Tibial nerve (tissue), 4 donors: ENCODE measurements around the gene GSTCD. TPM values are rescaled to one million over a fixed set of nuclear protein-coding genes. Genes with fewer than 3 reads are reported as not detected.

Experiments
- DNase-seq, 2 donors: peaks; one replicate each; pipeline ENCODE4 v3.0.0-alpha.2; 2019; ENCODE audit warnings: low spot score in 2 of 2
- H3K27ac ChIP-seq, 4 donors: fragments of 200-600 bp; sonication (generic) in 3 of 4; one replicate each; pipeline ENCODE4 v1.5.1; 2017 to 2019; ENCODE audit warnings: mild to moderate bottlenecking in 1 of 4
- H3K27me3 ChIP-seq, 2 donors: fragments of 200-600 bp; sonication (generic) in 1 of 2; one replicate each; pipeline versions ENCODE4 v1.5.1 to v1.6.0; 2017 to 2019
- H3K36me3 ChIP-seq, 3 donors: fragments of 200-600 bp; sonication (generic); one replicate each; pipeline ENCODE4 v1.5.1; 2018 to 2019
- H3K4me1 ChIP-seq, 4 donors: fragments of 200-600 bp; sonication (generic) in 3 of 4; one replicate each; pipeline ENCODE4 v1.5.1; 2017 to 2019
- H3K4me3 ChIP-seq, 4 donors: fragments of 200-600 bp; sonication (generic) in 3 of 4; one replicate each; pipeline ENCODE4 v1.5.1; 2017 to 2019; ENCODE audit warnings: mild to moderate bottlenecking in 1 of 4, moderate library complexity in 1 of 4
- H3K9me3 ChIP-seq, 4 donors: fragments of 200-600 bp; sonication (generic) in 3 of 4; one replicate each; pipeline ENCODE4 v1.5.1; 2017 to 2019
- CTCF ChIP-seq, 5 experiments: fragments of 200-600 bp in 3 of 5; fragments of 450-650 bp in 2 of 5; sonication (generic) in 3 of 5; IDR thresholded peaks; one replicate each; pipeline ENCODE4 v1.5.1; 2016 to 2019; ENCODE audit warnings: antibody characterized with exemption in 5 of 5, mild to moderate bottlenecking in 3 of 5, moderate library complexity in 2 of 5
- EP300 ChIP-seq, 2 donors: sonication (generic); formaldehyde crosslinking; IDR thresholded peaks; one replicate each; pipeline ENCODE4 v1.6.1; 2017; ENCODE audit warnings: antibody characterized with exemption in 2 of 2, mild to moderate bottlenecking in 1 of 2
- POLR2A ChIP-seq, 2 donors: fragments of 450-650 bp; IDR thresholded peaks; one replicate each; pipeline ENCODE4 v1.6.1; 2017; ENCODE audit warnings: antibody characterized with exemption in 2 of 2, mild to moderate bottlenecking in 2 of 2, moderate library complexity in 2 of 2
- WGBS, 2 donors: methylation state at CpG; one replicate each; pipeline ENCODE4 v1.1.5; 2018; 5-methylcytosine and 5-hydroxymethylcytosine counted together
- total RNA-seq, 4 donors: library from RNA; depleted of rRNA; stranded (reverse); fragments of >200 nt; gene quantifications; one replicate each; pipeline ENCODE4 v1.1.0, GENCODE V29; 2016

Gene GSTCD
- total RNA-seq, 4 donors from 2014 or later = 11.6 to 23.4 (median 13.7) TPM

- Histone ChIP-seq H3K36me3 (no peaks in the 10 kb centered on the region), H3K4me3 (no peak overlapping the region), H3K9me3 (no peaks in the 10 kb centered on the region), H3K27ac (no peak overlapping the region), H3K27me3 (no peaks in the 10 kb centered on the region), H3K4me1 (no peaks in the 10 kb centered on the region)
- TF ChIP-seq CTCF (IDR thresholded peaks at IDR 0.05) (no peak), POLR2A (IDR thresholded peaks at IDR 0.05) (no peak), EP300 (IDR thresholded peaks at IDR 0.05) (no peak)
- no peak for DNase-seq
Observed at GRCh38 chr4:105670684-105671083, 37.9 kb upstream of the GSTCD start.

GRCh38 chr4:105671301-105671700 is 37.3 kb upstream of the GSTCD start:
- no peak for TF ChIP-seq POLR2A (IDR thresholded peaks at IDR 0.05)
- TF ChIP-seq CTCF (IDR thresholded peaks at IDR 0.05) = no peak
- TF ChIP-seq EP300 (IDR thresholded peaks at IDR 0.05) = no peak
- Histone ChIP-seq H3K4me3 (no peak overlapping the region), H3K27ac (no peak overlapping the region), H3K36me3 (no peaks in the 10 kb centered on the region), H3K9me3 (no peaks in the 10 kb centered on the region), H3K27me3 (no peaks in the 10 kb centered on the region), H3K4me1 (no peaks in the 10 kb centered on the region)
- 79 to 83% methylated on average over 2 of the region's 2 CpGs for WGBS, 2 donors
- DNase-seq = no peak

GRCh38 chr4:105674011-105674410 is 34.6 kb upstream of the GSTCD start:
- Histone ChIP-seq H3K4me1 (no peaks in the 10 kb centered on the region), H3K4me3 (no peak overlapping the region), H3K36me3 (no peaks in the 10 kb centered on the region), H3K27ac (no peak overlapping the region), H3K9me3 (no peaks in the 10 kb centered on the region), H3K27me3 (no peaks in the 10 kb centered on the region)
- DNase-seq = no peak
- TF ChIP-seq EP300 (IDR thresholded peaks at IDR 0.05) (no peak), CTCF (IDR thresholded peaks at IDR 0.05) (no peak), POLR2A (IDR thresholded peaks at IDR 0.05) (no peak)
- 81 to 87% methylated on average over 1 of the region's 1 CpG for WGBS, 2 donors

GRCh38 chr4:105677709-105678108 is 30.9 kb upstream of the GSTCD start:
- no peaks in the 10 kb centered on the region for H3K9me3 ChIP-seq
- H3K36me3 ChIP-seq = peaks cover 0 to 13% (median 0%) of the 10 kb centered on the region in 3 donors
- H3K27ac ChIP-seq = no peak overlapping the region
- 74 to 76% methylated on average over 2 of the region's 2 CpGs for WGBS, 2 donors
- TF ChIP-seq POLR2A (IDR thresholded peaks at IDR 0.05) (no peak), EP300 (IDR thresholded peaks at IDR 0.05) (no peak), CTCF (IDR thresholded peaks at IDR 0.05) (no peak)
- no peak overlapping the region for H3K4me3 ChIP-seq
- no peaks in the 10 kb centered on the region for H3K27me3 ChIP-seq
- H3K4me1 ChIP-seq = no peaks in the 10 kb centered on the region
- DNase-seq = no peak

GRCh38 chr4:105679186-105679585 is 29.4 kb upstream of the GSTCD start:
- peaks cover 0 to 26% (median 0%) of the 10 kb centered on the region in 3 donors for H3K36me3 ChIP-seq
- TF ChIP-seq CTCF (IDR thresholded peaks at IDR 0.05) (no peak), POLR2A (IDR thresholded peaks at IDR 0.05) (no peak), EP300 (IDR thresholded peaks at IDR 0.05) (peak in 1 of 2 donors; percentile 12)
- no peaks in the 10 kb centered on the region for H3K9me3 ChIP-seq
- no peaks in the 10 kb centered on the region for H3K27me3 ChIP-seq
- DNase-seq = no peak
- 76 to 77% methylated on average over 2 of the region's 2 CpGs for WGBS, 2 donors
- H3K27ac ChIP-seq = no peak overlapping the region
- H3K4me3 ChIP-seq = no peak overlapping the region
- no peaks in the 10 kb centered on the region for H3K4me1 ChIP-seq
